ENCODE measurements around the gene ZNF490. TPM values are rescaled to one million over a fixed set of nuclear protein-coding genes. Genes with fewer than 3 reads are reported as not detected.
"Not testable (repeated sequence)": the region's sequence is repeated elsewhere in the genome, so short reads cannot be mapped to it uniquely, and the experiment has no call there.

Gene ZNF490
- 1 to 10 TPM; 5.2 to 8.4 TPM for total RNA-seq

- DNase-seq (ENCODE audit: low spot score in 2 of 2): peak; percentile 92 to 98
- Mint-ChIP-seq H3K36me3 (peaks cover 8 to 24% of the 10 kb centered on the region in 2 donors), H3K27ac (peak within 1 kb of the TSS; percentile 92 to 99), H3K9me3 (no peaks in the 10 kb centered on the region)
- peak; percentile 91 to 97 for ATAC-seq
Measured at GRCh38 chr19:12610540-12611360, at the start of gene ZNF490, which contains the start of gene ZNF791. Gene ZNF490 (minus strand): TSS chr19:12610813. CDS start chr19:12610680, 133 bp downstream. Gene ZNF791 (plus strand): TSS chr19:12610920. CDS start chr19:12611080, 160 bp downstream.

- Mint-ChIP-seq H3K9me3 (no peaks in the 10 kb centered on the region), H3K36me3 (peaks cover 24 to 25% of the 10 kb centered on the region in 2 donors), H3K27ac (no peak overlapping the region)
- ATAC-seq: no peak
- DNase-seq (ENCODE audit: low spot score in 2 of 2): no peak
Measured at GRCh38 chr19:12657966-12658365, 47.4 kb upstream of the ZNF490 start.

- peak in 1 of 2 donors; percentile 56 for ATAC-seq
- no peaks in the 10 kb centered on the region for H3K9me3 Mint-ChIP-seq
- H3K36me3 Mint-ChIP-seq: peaks cover 24 to 25% of the 10 kb centered on the region in 2 donors
- peak in 1 of 2 donors; percentile 42 for DNase-seq (ENCODE audit: low spot score in 2 of 2)
- H3K27ac Mint-ChIP-seq: no peak overlapping the region
Measured at GRCh38 chr19:12656899-12657571, 46.4 kb upstream of the ZNF490 start.

GRCh38 chr19:12655546-12655945 lies 44.9 kb upstream of the ZNF490 start:
- ATAC-seq (no peak), DNase-seq (ENCODE audit: low spot score in 2 of 2) (no peak)
- Mint-ChIP-seq H3K9me3 (no peaks in the 10 kb centered on the region), H3K27ac (peak overlapping the region in 1 of 2 donors; percentile 6), H3K36me3 (peaks cover 24 to 31% of the 10 kb centered on the region in 2 donors)

DNA sequence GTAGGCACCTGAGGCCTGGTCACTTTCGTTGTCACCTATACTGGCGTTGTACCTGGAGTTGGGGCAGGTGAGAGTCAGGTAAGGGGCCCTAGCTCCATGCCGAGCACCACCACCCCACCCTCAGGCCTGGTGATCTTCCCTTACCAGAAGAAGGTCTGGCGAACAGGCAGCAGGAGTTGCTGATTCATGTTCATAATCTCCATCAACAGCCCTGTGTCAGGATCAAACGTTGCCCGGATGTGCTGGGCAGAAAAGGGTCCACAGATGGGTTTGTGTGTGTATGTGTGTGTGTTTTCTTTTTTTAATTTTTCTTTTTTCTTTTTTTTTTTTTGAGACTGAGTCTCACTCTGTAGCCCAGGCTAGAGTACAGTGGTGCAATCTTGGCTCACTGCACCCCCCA lies 41.6 kb upstream of the ZNF490 start:
- peaks cover 17 to 31% of the 10 kb centered on the region in 2 donors for H3K36me3 Mint-ChIP-seq
- DNase-seq (ENCODE audit: low spot score in 2 of 2) (no peak), ATAC-seq (no peak)
- no peak overlapping the region for H3K27ac Mint-ChIP-seq
- no peaks in the 10 kb centered on the region for H3K9me3 Mint-ChIP-seq

GRCh38 chr19:12649941-12650340 lies 39.3 kb upstream of the ZNF490 start:
- peaks cover 0 to 11% of the 10 kb centered on the region in 2 donors for H3K36me3 Mint-ChIP-seq
- no peak overlapping the region for H3K27ac Mint-ChIP-seq
- H3K9me3 Mint-ChIP-seq: no peaks in the 10 kb centered on the region
- no peak for ATAC-seq
- no peak for DNase-seq (ENCODE audit: low spot score in 2 of 2)

- Mint-ChIP-seq H3K36me3 (peaks cover 0 to 11% of the 10 kb centered on the region in 2 donors), H3K9me3 (no peaks in the 10 kb centered on the region), H3K27ac (no peak overlapping the region)
- DNase-seq (ENCODE audit: low spot score in 2 of 2): no peak
- ATAC-seq: no peak
Measured at GRCh38 chr19:12648088-12648487, 37.5 kb upstream of the ZNF490 start.

GRCh38 chr19:12647490-12648071 lies 37.0 kb upstream of the ZNF490 start:
- ATAC-seq (peak; percentile 58 to 72), DNase-seq (ENCODE audit: low spot score in 2 of 2) (peak in 1 of 2 donors; percentile 50)
- Mint-ChIP-seq H3K36me3 (peaks cover 0 to 11% of the 10 kb centered on the region in 2 donors), H3K9me3 (no peaks in the 10 kb centered on the region), H3K27ac (peak overlapping the region in 1 of 2 donors; percentile 10)

DNA sequence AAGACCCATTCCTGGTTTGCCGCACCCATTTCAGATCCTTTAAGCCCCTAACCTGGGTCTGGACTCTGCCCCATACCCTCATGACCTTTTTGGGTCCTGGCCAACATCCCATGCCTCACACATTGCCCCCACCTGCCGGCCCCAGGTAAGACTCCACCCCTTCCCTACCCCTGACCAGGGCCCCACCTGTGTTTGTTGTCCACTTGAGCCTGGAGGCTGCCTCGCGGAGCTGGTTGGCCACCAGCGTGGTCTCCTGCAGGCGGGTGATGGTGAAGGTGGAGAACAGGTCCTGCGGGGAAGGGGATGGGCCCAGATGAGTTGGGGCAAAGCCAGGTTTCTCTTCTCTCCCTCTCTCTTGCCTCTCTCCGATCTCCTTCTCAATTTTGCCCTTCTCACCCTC lies 36.4 kb upstream of the ZNF490 start:
- peak in 1 of 2 donors; percentile 2 for ATAC-seq
- H3K27ac Mint-ChIP-seq: peak overlapping the region in 1 of 2 donors; percentile 10
- no peaks in the 10 kb centered on the region for H3K9me3 Mint-ChIP-seq
- peaks cover 0 to 11% of the 10 kb centered on the region in 2 donors for H3K36me3 Mint-ChIP-seq
- DNase-seq (ENCODE audit: low spot score in 2 of 2): no peak

DNA sequence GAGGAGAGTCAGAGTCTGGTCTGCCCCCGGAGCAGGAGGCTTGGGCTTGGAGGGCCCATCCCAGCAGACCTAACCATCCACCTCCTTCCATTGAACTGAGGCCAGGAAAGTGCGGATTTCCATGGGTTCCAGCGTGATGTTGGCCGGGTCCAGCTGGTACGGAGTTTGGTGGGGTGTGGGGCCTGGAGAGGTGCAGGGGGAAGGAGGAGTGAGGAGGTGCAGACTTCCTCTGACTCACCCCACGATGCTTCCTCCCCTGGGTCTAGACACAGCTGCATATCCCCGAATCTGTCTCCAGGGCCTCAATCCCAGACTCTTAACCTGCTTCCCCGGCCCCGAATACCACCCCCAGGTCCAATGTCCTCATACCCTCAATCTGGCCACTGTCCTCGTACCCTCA lies 35.9 kb upstream of the ZNF490 start:
- H3K27ac Mint-ChIP-seq: peak overlapping the region in 1 of 2 donors; percentile 10
- H3K9me3 Mint-ChIP-seq: no peaks in the 10 kb centered on the region
- H3K36me3 Mint-ChIP-seq: peaks cover 0 to 11% of the 10 kb centered on the region in 2 donors
- no peak for ATAC-seq
- DNase-seq (ENCODE audit: low spot score in 2 of 2): no peak

- not testable (repeated sequence) for DNase-seq (ENCODE audit: low spot score in 2 of 2); H3K9me3 Mint-ChIP-seq; H3K36me3 Mint-ChIP-seq; ATAC-seq; H3K27ac Mint-ChIP-seq
Measured at GRCh38 chr19:12643716-12644115, 33.1 kb upstream of the ZNF490 start.

DNA sequence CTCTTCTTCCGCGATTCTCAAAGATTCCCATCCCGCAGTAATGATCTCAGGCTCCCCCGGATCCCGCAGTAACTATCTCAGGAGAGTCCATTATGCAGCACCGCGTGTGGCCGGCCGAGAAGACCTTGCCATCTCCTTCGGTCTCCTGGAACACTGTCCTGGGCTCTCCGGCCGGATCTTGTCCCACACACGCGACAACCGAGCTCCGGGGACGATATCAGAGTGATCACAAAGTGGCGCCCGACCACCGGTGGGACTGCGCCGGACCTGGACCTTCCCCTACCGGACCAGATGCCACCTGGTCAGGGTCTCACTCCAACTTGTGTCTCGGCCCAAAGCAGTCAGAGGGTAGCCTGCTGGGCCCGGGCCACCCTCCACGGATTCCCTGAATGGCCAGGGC lies 31.9 kb upstream of the ZNF490 start:
- Mint-ChIP-seq H3K9me3 (no peaks in the 10 kb centered on the region), H3K27ac (no peak overlapping the region), H3K36me3 (no peaks in the 10 kb centered on the region)
- no peak for DNase-seq (ENCODE audit: low spot score in 2 of 2)
- no peak for ATAC-seq

- DNase-seq (ENCODE audit: low spot score in 2 of 2) (no peak), ATAC-seq (no peak)
- no peak overlapping the region for H3K27ac Mint-ChIP-seq
- no peaks in the 10 kb centered on the region for H3K9me3 Mint-ChIP-seq
- H3K36me3 Mint-ChIP-seq: no peaks in the 10 kb centered on the region
Measured at GRCh38 chr19:12641456-12641855, 30.8 kb upstream of the ZNF490 start.

- ATAC-seq (peak; percentile 94 to 95), DNase-seq (ENCODE audit: low spot score in 2 of 2) (peak; percentile 87 to 92)
- Mint-ChIP-seq H3K9me3 (no peaks in the 10 kb centered on the region), H3K36me3 (peaks cover 0 to 4% of the 10 kb centered on the region in 2 donors), H3K27ac (peak overlapping the region; percentile 23 to 81)
Measured at GRCh38 chr19:12639901-12640613, 29.4 kb upstream of the ZNF490 start.

- ATAC-seq: no peak
- H3K36me3 Mint-ChIP-seq: peaks cover 0 to 10% of the 10 kb centered on the region in 2 donors
- H3K9me3 Mint-ChIP-seq: no peaks in the 10 kb centered on the region
- DNase-seq (ENCODE audit: low spot score in 2 of 2): no peak
- H3K27ac Mint-ChIP-seq: peak overlapping the region in 1 of 2 donors; percentile 81
Measured at GRCh38 chr19:12638611-12639182, 28.1 kb upstream of the ZNF490 start.

- no peak for DNase-seq (ENCODE audit: low spot score in 2 of 2)
- Mint-ChIP-seq H3K36me3 (peaks cover 0 to 21% of the 10 kb centered on the region in 2 donors), H3K27ac (no peak overlapping the region), H3K9me3 (no peaks in the 10 kb centered on the region)
- ATAC-seq: no peak
Measured at GRCh38 chr19:12636631-12637030, 26.0 kb upstream of the ZNF490 start.
